KOPT-K1 (cell line): Measurements from ENCODE around the gene B4GALT6.

Source experiments
- H3K27ac ChIP-seq: fragments of 200-600 bp; sonication (generic); 2 replicates; pipeline ENCODE4 v1.5.1; 2016; ENCODE audit warnings: antibody characterized with exemption, mild to moderate bottlenecking, low read depth, low read length; ENCODE audit not compliant: poor library complexity, severe bottlenecking
- H3K36me3 ChIP-seq: fragments of 200-600 bp; sonication (generic); 2 replicates; pipeline ENCODE4 v1.5.1; 2017; ENCODE audit warnings: antibody characterized with exemption, mild to moderate bottlenecking, low read length, moderate library complexity; ENCODE audit not compliant: insufficient read depth
- H3K9me3 ChIP-seq: fragments of 200-600 bp; sonication (generic); 2 replicates; pipeline ENCODE4 v1.5.1; 2017; ENCODE audit warnings: antibody characterized with exemption, low read length, mild to moderate bottlenecking; ENCODE audit not compliant: insufficient read depth, poor library complexity, severe bottlenecking

The B4GALT6 gene

GRCh38 chr18:31702449-31702848 is 18.1 kb upstream of the B4GALT6 start:
- H3K27ac ChIP-seq, result no peak overlapping the region
- no peaks in the 10 kb centered on the region for H3K9me3 ChIP-seq

GRCh38 chr18:31701744-31702143 is 17.4 kb upstream of the B4GALT6 start:
- Histone ChIP-seq H3K36me3 (no peaks in the 10 kb centered on the region), H3K27ac (no peak overlapping the region)

More at GRCh38 chr18:31702449-31702848, 18.1 kb upstream of the B4GALT6 start:
- no peaks in the 10 kb centered on the region for H3K36me3 ChIP-seq

GRCh38 chr18:31700990-31701389 is 16.6 kb upstream of the B4GALT6 start:
- H3K27ac ChIP-seq, result no peak overlapping the region
- H3K9me3 ChIP-seq, result no peaks in the 10 kb centered on the region
- H3K36me3 ChIP-seq, result no peaks in the 10 kb centered on the region

More at GRCh38 chr18:31701744-31702143, 17.4 kb upstream of the B4GALT6 start:
- no peaks in the 10 kb centered on the region for H3K9me3 ChIP-seq

DNA sequence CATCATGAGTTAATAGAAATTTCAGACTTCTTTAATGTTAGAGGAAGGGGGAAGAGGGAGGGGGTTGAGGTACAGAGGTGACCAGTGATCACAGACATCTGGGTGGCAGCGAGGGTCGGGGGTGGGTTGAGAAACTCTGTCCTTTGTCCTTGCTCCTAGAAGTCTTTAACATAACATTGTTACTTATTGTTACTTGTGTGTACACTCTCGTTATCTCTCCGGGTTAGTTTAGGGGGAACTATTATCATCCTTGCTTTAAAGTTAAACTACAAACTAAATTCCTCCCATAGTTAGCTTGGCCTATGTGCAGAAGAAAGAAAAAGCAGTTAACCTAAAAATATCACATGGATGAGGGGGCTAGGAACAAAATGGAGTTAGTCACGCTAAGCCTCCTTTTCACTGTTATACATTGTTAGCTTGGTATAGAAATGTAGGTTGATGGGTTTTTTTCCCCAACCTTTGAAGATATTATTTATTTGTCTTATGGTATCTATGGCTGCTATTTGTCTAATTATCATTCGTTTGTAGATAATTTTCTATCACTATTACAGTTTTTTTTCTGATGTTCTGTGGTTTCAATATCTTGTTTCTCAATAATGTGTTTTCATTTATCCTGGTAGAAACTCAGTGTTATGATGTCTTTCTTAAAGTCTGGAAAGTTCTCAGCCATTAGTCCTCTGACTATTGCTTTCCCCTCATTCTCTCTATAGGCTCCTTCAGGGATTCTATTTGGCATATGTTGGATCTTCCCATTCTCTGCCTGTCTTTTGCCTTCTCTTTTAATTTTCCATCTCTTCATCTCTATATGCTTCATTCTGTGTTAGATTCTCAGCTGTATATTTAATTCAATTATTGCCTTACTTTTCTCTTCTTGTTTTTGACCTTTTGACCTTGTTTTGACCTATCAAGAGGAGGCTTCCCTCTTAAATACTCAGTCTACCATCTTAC is 13.2 kb upstream of the B4GALT6 start:
- Histone ChIP-seq H3K36me3 (no peaks in the 10 kb centered on the region), H3K27ac (no peak overlapping the region), H3K9me3 (no peaks in the 10 kb centered on the region)

GRCh38 chr18:31695989-31696388 is 11.6 kb upstream of the B4GALT6 start:
- Histone ChIP-seq H3K9me3 (no peaks in the 10 kb centered on the region), H3K27ac (no peak overlapping the region), H3K36me3 (no peaks in the 10 kb centered on the region)

DNA sequence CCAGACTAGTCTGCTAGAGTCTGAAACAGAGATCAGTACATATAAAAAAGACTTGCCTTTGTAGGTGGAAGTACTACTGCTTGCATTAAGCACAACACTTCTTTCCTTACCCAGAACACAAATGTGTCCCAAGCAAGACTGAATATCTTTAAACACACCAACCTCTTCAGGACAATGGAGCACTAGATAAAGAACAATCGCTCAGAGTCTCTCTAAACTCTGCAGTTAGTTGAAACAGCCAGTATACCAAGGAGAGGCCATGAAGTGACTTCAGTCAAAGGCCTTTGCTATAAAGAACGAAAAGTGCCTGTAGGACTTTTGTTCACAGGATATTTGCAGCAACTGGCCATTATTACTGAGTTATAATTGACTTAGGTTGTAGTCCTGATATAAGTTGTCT is 9.9 kb upstream of the B4GALT6 start:
- Histone ChIP-seq H3K27ac (no peak overlapping the region), H3K9me3 (no peaks in the 10 kb centered on the region), H3K36me3 (no peaks in the 10 kb centered on the region)

DNA sequence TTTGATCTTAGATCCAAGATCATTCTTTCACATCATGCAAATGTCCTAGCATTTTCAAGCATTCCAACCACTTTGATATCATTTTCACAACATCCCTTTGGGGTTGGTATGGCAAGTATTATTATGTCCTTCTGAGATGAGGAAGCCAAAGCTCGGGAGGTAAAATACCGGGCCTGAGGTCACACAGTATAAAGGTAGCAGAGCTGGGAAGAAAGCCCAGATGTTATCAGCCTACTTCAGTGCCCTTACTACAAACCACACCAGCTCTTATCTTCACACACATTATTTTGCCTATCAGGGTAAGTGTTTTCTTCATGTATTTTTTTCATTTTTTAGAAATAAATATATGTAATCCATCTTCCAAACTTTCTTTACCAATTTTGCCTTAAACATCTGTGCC is 4.2 kb upstream of the B4GALT6 start:
- H3K36me3 ChIP-seq, result no peaks in the 10 kb centered on the region
- H3K27ac ChIP-seq, result no peak overlapping the region
- H3K9me3 ChIP-seq, result peaks cover 23% of the 10 kb centered on the region

DNA sequence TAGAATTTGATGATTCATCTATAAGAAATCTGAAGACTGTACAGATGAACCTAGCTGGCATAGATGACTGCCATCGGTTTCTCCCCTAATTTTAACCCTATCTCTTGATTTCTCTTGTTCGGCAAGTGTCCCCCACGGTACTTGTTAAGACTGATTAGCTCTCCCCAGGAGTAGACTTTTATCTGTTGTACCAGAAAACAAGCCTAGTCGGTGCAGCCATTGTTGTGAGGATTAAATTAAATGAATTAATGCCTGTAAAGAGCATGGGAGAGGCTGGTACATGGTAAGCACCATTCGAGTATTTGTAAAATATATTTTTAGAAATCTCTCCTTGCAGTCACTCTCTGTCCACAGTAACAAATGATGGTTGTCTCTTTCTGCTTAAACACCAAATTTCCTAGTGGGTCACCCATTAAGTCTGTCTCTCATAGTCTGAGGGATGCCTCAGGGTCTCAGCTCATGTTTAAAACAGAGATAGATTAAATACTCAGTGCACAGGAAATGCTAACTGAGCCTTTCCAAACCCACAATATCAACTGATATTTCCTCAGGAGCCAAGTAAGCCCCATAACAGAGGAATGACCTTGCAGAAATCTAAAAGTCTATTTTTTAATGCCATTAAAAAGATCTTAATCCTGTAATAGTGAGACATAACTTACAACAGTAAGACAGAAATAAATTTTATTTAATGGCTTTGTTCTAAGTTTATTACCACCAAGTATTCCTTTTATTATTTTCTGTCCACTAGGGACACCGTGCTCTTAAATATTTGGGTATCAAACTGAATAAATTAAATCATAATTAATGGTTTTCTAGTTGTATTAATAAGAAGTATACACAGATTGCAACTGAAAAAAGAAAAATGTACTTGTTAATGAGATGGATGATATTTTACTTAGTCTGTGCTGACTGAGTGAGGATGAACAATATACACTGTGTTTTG is 2.9 kb upstream of the B4GALT6 start:
- Histone ChIP-seq H3K27ac (no peak overlapping the region), H3K36me3 (no peaks in the 10 kb centered on the region), H3K9me3 (peaks cover 23% of the 10 kb centered on the region)

GRCh38 chr18:31686572-31686971 is 2.2 kb upstream of the B4GALT6 start:
- H3K27ac ChIP-seq, result no peak overlapping the region

GRCh38 chr18:31685097-31686082 is 1.0 kb upstream of the B4GALT6 start:
- Histone ChIP-seq H3K27ac (no peak overlapping the region), H3K36me3 (no peaks in the 10 kb centered on the region), H3K9me3 (peaks cover 23% of the 10 kb centered on the region)

More at GRCh38 chr18:31686572-31686971, 2.2 kb upstream of the B4GALT6 start:
- Histone ChIP-seq H3K36me3 (no peaks in the 10 kb centered on the region), H3K9me3 (peaks cover 23% of the 10 kb centered on the region)

DNA sequence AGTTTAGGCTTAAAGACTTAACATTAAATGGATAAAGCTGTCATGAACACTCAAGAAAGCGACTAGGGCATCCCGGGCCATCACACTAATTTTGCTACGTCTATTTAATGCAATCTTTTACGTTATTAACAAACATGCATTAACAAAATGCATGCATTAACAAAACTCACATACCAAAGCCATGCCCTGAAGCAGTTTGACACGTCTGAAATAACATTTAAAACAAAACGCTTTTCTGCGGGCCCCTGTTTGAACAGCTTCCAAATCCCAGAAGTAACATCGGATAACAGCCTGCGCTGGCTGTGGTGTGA is 458 bp downstream of the B4GALT6 start:
- no peak overlapping the region for H3K27ac ChIP-seq
- H3K36me3 ChIP-seq, result no peaks in the 10 kb centered on the region
- peaks cover 23% of the 10 kb centered on the region for H3K9me3 ChIP-seq

- H3K27ac ChIP-seq, result no peak overlapping the region
- H3K36me3 ChIP-seq, result no peaks in the 10 kb centered on the region
- peaks cover 23% of the 10 kb centered on the region for H3K9me3 ChIP-seq
Observed at GRCh38 chr18:31683106-31683505, 1.3 kb downstream of the B4GALT6 start.

- H3K36me3 ChIP-seq, result no peaks in the 10 kb centered on the region
- no peak overlapping the region for H3K27ac ChIP-seq
- peaks cover 16% of the 10 kb centered on the region for H3K9me3 ChIP-seq
Observed at GRCh38 chr18:31680831-31681568, 3.4 kb downstream of the B4GALT6 start.

GRCh38 chr18:31680433-31680811 is 4.0 kb downstream of the B4GALT6 start:
- Histone ChIP-seq H3K36me3 (no peaks in the 10 kb centered on the region), H3K27ac (no peak overlapping the region), H3K9me3 (peaks cover 10% of the 10 kb centered on the region)
